T-cell (primary cell): ENCODE results near the gene RAI14. TPM values are rescaled to one million over a fixed set of nuclear protein-coding genes. Genes with fewer than 3 reads are reported as not detected.
"Not testable (repeated sequence)": the region's sequence is repeated elsewhere in the genome, so short reads cannot be mapped to it uniquely, and the experiment has no call there.

Experiments used
- ATAC-seq, 4 experiments: fragments of 200-7000 bp in 3 of 4; fragments of 150-1000 bp in 1 of 4; cut with Tn5 transposase; replicated peaks in 1 of 4; 1 replicate in 3 of 4; 2 replicates in 1 of 4; pipeline ENCODE4 v1.10.0; 2021; ENCODE audit warnings: moderate library complexity in 3 of 4, mild to moderate bottlenecking in 2 of 4, moderate number of reproducible peaks in 1 of 4
- CTCF ChIA-PET, 2 donors: fragments of 300-600 bp; sonication (Branson Sonifier 250); formaldehyde crosslinking; loops; one replicate each; lab custom pipeline; 2022; ENCODE audit warnings: antibody characterized with exemption in 2 of 2; lab: Charles Lee
- POLR2A ChIA-PET, 2 donors: fragments of 300-600 bp; sonication (Branson Sonifier 250); formaldehyde crosslinking; loops; one replicate each; lab custom pipeline; 2022; ENCODE audit warnings: antibody characterized with exemption in 2 of 2; lab: Charles Lee
- DNase-seq, 35 experiments: peaks; one replicate each; pipeline versions ENCODE4 v3.0.0 to v3.0.0-alpha.2; 2013 to 2023
- H3K27ac ChIP-seq: one replicate; pipeline ENCODE4 v1.5.1; 2013; ENCODE audit warnings: low read length
- H3K27me3 ChIP-seq, 2 experiments: replicated peaks in 1 of 2; 1 replicate in 1 of 2; 2 replicates in 1 of 2; pipeline versions ENCODE4 v1.6.1 to v1.7.0; 2013; ENCODE audit warnings: low read length in 1 of 2, mixed read lengths in 1 of 2; ENCODE audit not compliant: control insufficient read depth in 2 of 2, insufficient read depth in 2 of 2; ENCODE audit errors: extremely low read depth in 1 of 2
- H3K36me3 ChIP-seq, 2 donors: 1 replicate in 1 of 2; 2 replicates in 1 of 2; pipeline versions ENCODE4 v1.6.1 to v1.7.0; 2013; ENCODE audit warnings: low read length in 1 of 2; ENCODE audit not compliant: control insufficient read depth in 2 of 2, insufficient read depth in 1 of 2; ENCODE audit errors: extremely low read depth in 1 of 2
- H3K4me1 ChIP-seq, 2 experiments: 1 replicate in 1 of 2; 2 replicates in 1 of 2; pipeline versions ENCODE4 v1.6.1 to v1.7.0; 2013; ENCODE audit warnings: low read length in 2 of 2, mixed read lengths in 1 of 2; ENCODE audit not compliant: insufficient read depth in 2 of 2, control insufficient read depth in 1 of 2; ENCODE audit errors: extremely low read depth in 1 of 2
- H3K4me3 ChIP-seq, 2 donors: 1 replicate in 1 of 2; 2 replicates in 1 of 2; pipeline versions ENCODE4 v1.5.1 to v1.7.0; 2013; ENCODE audit warnings: mild to moderate bottlenecking in 2 of 2, low read length in 1 of 2, moderate library complexity in 1 of 2; ENCODE audit not compliant: control insufficient read depth in 1 of 2; ENCODE audit errors: extremely low read depth in 1 of 2
- H3K9me3 ChIP-seq: 2 replicates; pipeline ENCODE4 v1.7.0; 2013
- H3K27ac Mint-ChIP-seq, 2 donors: one replicate each; pipeline ENCODE4 v1.8.0; 2020 to 2021; ENCODE audit warnings: mild to moderate bottlenecking in 2 of 2, mixed read lengths in 2 of 2
- H3K27me3 Mint-ChIP-seq, 2 donors: one replicate each; pipeline ENCODE4 v1.8.0; 2021 to 2022; ENCODE audit warnings: mixed read lengths in 2 of 2
- H3K36me3 Mint-ChIP-seq: one replicate; pipeline ENCODE4 v1.8.0; 2021; ENCODE audit warnings: mixed read lengths
- H3K4me1 Mint-ChIP-seq, 3 donors: one replicate each; pipeline ENCODE4 v1.8.0; 2020 to 2022; ENCODE audit warnings: mixed read lengths in 3 of 3, mild to moderate bottlenecking in 1 of 3
- H3K4me3 Mint-ChIP-seq, 3 donors: one replicate each; pipeline ENCODE4 v1.8.0; 2020 to 2022; ENCODE audit warnings: mild to moderate bottlenecking in 3 of 3, mixed read lengths in 3 of 3, moderate library complexity in 3 of 3
- H3K9me3 Mint-ChIP-seq, 3 donors: one replicate each; pipeline ENCODE4 v1.8.0; 2020 to 2022; ENCODE audit warnings: mixed read lengths in 3 of 3
- WGBS: methylation state at CpG from one replicate; pipeline ENCODE4 v1.1.5; 2013; ENCODE audit warnings: missing lambda C conversion rate; ENCODE audit not compliant: insufficient coverage; 5-methylcytosine and 5-hydroxymethylcytosine counted together
- total RNA-seq, 35 experiments: library from RNA in 6 of 35; stranded (reverse) in 6 of 35; fragments of 120-200 nt in 1 of 35; gene quantifications; one replicate each; pipeline versions ENCODE4 v1.2.1 to v1.2.4 and lab custom pipeline; 2013 to 2026

RAI14 gene
- total RNA-seq, 5 donors from 2014 or later (not counting 1 experiment from before 2014, with no cell fraction given): 0.59 to 2.2 (median 0.96) TPM

DNA sequence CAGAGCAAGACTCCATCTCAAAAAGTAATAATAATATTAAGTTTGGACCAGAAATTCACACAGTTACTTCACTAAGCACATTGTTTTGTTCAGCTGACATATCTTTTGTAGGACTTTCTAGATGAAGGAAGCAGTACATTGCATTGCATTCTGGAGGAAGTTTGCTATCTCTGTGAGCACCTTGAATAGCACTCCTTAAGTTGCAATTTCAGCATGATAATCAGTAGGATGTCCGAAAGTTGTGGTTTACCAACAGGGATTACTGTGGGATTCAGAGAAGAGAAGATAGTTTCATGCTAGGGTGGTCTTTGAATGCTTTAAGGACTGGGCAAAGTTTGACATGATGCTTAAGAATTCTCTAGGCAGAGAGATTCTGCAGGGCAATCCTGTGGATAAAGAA, 164.5 kb downstream of the RAI14 start:
- ATAC-seq: no peak
- peaks cover 3 to 15% of the 10 kb centered on the region in 2 donors for H3K27me3 Mint-ChIP-seq
- Histone ChIP-seq H3K27ac (no peak overlapping the region), H3K27me3 (peaks cover 0 to 3% of the 10 kb centered on the region in 2 experiments), H3K4me1 (no peaks in the 10 kb centered on the region), H3K9me3 (no peaks in the 10 kb centered on the region), H3K4me3 (no peak overlapping the region), H3K36me3 (no peaks in the 10 kb centered on the region)
- no peak overlapping the region for H3K4me3 Mint-ChIP-seq
- ChIA-PET POLR2A (no interaction called here), CTCF (interaction anchor here in 1 of 2 donors (0.6 kb wide), 1 partner anchor 780 kb away, joined by 5 read pairs; no protein-coding TSS in a partner anchor)
- no peak for DNase-seq
- H3K9me3 Mint-ChIP-seq: no peaks in the 10 kb centered on the region
- no peaks in the 10 kb centered on the region for H3K36me3 Mint-ChIP-seq
- no peaks in the 10 kb centered on the region for H3K4me1 Mint-ChIP-seq
- 91% methylated on average over 1 of the region's 1 CpG for WGBS
- H3K27ac Mint-ChIP-seq: no peak overlapping the region

DNA sequence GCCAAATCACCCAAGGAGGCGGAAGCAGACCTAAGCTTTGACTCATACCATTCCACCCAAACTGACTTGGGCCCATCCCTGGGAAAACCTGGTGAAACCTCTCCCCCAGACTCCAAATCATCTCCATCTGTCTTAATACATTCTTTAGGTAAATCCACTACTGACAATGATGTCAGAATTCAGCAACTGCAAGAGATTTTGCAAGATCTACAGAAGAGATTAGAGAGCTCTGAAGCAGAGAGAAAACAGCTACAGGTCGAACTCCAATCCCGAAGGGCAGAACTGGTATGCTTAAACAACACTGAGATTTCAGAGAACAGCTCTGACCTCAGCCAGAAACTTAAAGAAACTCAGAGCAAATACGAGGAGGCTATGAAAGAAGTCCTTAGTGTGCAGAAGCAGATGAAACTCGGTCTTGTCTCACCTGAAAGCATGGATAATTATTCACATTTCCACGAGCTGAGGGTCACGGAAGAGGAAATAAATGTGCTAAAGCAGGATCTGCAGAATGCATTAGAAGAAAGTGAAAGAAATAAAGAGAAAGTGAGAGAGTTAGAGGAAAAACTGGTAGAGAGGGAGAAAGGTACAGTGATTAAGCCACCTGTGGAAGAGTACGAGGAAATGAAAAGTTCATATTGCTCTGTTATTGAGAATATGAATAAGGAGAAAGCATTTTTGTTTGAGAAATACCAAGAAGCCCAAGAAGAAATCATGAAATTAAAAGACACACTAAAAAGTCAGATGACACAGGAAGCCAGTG, 167.0 kb downstream of the RAI14 start:
- H3K27me3 ChIP-seq: peaks cover 0 to 3% of the 10 kb centered on the region in 2 experiments
- no peak for DNase-seq
- Mint-ChIP-seq H3K4me1 (no peaks in the 10 kb centered on the region), H3K27ac (no peak overlapping the region), H3K36me3 (no peaks in the 10 kb centered on the region), H3K4me3 (no peak overlapping the region), H3K9me3 (no peaks in the 10 kb centered on the region), H3K27me3 (peaks cover 2 to 19% of the 10 kb centered on the region in 2 donors)
- H3K9me3 ChIP-seq: no peaks in the 10 kb centered on the region
- no peak overlapping the region for H3K4me3 ChIP-seq
- H3K36me3 ChIP-seq: no peaks in the 10 kb centered on the region
- no peak overlapping the region for H3K27ac ChIP-seq
- CTCF ChIA-PET: interaction anchor here in 1 of 2 donors (0.7 kb wide), 1 partner anchor 13 kb away, joined by 3 read pairs; no protein-coding TSS in a partner anchor
- WGBS: 77% methylated on average over 7 of the region's 8 CpGs
- H3K4me1 ChIP-seq: no peaks in the 10 kb centered on the region
- POLR2A ChIA-PET: no interaction called here
- no peak for ATAC-seq

DNA sequence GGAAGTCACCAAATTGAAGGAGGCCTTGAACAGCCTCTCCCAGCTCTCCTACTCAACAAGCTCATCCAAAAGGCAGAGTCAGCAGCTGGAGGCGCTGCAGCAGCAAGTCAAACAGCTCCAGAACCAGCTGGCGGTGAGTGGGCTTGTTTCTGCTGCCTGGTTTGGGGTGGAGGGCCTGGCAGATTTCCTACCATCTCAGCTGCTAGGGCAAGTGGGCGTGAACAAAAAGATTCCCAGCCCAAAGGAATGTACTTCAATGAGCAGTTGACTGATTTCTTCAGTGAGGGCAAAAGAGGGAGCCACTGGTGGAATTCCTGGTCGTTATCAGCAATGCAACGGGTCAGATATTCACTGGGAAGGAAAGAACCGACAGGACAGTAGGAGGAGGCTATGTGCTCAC, 170.2 kb downstream of the RAI14 start:
- H3K4me1 Mint-ChIP-seq: no peaks in the 10 kb centered on the region
- no peaks in the 10 kb centered on the region for H3K36me3 Mint-ChIP-seq
- Histone ChIP-seq H3K36me3 (no peaks in the 10 kb centered on the region), H3K9me3 (no peaks in the 10 kb centered on the region), H3K27me3 (peaks cover 0 to 3% of the 10 kb centered on the region in 2 experiments), H3K4me1 (no peaks in the 10 kb centered on the region), H3K4me3 (no peak overlapping the region), H3K27ac (no peak overlapping the region)
- H3K4me3 Mint-ChIP-seq: no peak overlapping the region
- no peaks in the 10 kb centered on the region for H3K9me3 Mint-ChIP-seq
- peaks cover 2 to 19% of the 10 kb centered on the region in 2 donors for H3K27me3 Mint-ChIP-seq
- DNase-seq (no peak), ATAC-seq (no peak)
- H3K27ac Mint-ChIP-seq: no peak overlapping the region
- POLR2A ChIA-PET: no interaction called here
- WGBS: 57% methylated on average over 2 of the region's 6 CpGs
- CTCF ChIA-PET: no interaction called here

DNA sequence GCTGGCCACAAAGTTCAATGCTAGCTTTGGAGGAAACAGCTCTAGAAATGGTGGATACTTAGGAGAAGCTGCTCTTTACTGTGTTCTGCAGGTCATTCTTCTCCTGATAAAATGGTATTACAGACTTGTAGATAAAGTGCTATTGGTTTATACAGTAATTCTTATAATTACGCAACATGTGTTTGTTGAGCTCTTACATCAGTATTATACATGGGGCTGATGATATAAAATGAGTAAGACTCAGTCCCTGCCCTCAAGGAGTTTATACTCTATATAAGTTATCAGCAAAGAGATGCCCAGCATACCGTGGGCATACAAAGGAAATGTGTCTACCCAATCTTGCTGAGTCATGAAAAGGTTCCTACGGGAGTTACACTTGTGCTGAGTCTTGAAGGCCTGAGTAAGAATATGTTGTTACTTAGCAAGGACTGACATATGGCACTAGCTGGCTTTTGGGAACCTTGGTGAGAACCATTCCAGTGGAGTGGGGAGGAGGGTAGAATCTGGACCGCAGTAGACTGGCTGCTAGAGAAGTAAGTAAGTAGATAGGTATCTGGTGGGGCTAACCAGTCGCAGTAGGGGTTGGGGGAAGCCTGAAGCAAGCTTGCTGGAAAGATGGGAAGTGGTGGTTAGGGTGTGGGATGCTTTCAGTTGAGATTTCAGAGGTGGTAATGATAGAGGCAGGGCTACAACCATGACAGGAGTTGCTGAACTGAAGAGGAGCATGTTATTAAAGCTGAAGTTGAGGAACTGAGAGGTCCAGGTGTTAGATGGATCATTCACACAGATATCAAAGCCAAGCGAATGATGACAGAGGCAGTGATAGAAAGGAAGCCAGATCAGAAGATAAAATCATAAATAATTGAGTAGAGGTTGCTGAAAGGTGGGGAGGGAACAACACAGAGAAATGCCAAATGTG, 171.7 kb downstream of the RAI14 start:
- no peak for DNase-seq
- Mint-ChIP-seq H3K4me3 (no peak overlapping the region), H3K27me3 (peaks cover 2 to 18% of the 10 kb centered on the region in 2 donors), H3K27ac (no peak overlapping the region), H3K36me3 (no peaks in the 10 kb centered on the region), H3K4me1 (no peaks in the 10 kb centered on the region), H3K9me3 (no peaks in the 10 kb centered on the region)
- CTCF ChIA-PET: no interaction called here
- Histone ChIP-seq H3K9me3 (no peaks in the 10 kb centered on the region), H3K27me3 (peaks cover 0 to 3% of the 10 kb centered on the region in 2 experiments), H3K4me3 (no peak overlapping the region), H3K4me1 (no peaks in the 10 kb centered on the region), H3K27ac (no peak overlapping the region), H3K36me3 (no peaks in the 10 kb centered on the region)
- no peak for ATAC-seq
- WGBS: 62% methylated on average over 4 of the region's 6 CpGs
- POLR2A ChIA-PET: no interaction called here

DNA sequence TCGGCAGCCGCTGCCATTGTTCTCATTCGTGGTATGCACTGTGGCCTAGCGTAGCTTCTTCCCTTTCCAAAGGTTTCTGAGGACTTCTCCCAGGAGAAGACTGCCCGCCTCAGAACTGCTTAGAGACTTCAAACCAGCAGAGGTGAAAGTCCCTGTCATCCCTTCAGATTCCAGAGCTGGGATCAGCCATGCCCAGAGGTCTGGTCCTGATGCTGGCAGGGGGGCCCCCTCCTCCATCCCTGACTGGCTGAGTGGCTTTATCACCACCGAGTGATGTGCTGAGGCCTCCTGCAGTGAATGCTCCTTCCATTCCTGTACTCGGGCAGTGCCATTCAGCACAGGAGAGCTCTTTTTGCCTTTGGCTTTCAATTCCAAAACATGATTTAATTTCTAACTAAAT, 174.7 kb downstream of the RAI14 start:
- DNase-seq, ATAC-seq, H3K27ac ChIP-seq, H3K4me3 Mint-ChIP-seq, H3K4me3 ChIP-seq, H3K9me3 Mint-ChIP-seq, H3K9me3 ChIP-seq, H3K27me3 ChIP-seq, H3K4me1 ChIP-seq, H3K36me3 Mint-ChIP-seq, CTCF ChIA-PET, H3K4me1 Mint-ChIP-seq, POLR2A ChIA-PET, H3K27me3 Mint-ChIP-seq, H3K27ac Mint-ChIP-seq, H3K36me3 ChIP-seq: not testable (repeated sequence)
- WGBS: 96% methylated on average over 4 of the region's 7 CpGs

DNA sequence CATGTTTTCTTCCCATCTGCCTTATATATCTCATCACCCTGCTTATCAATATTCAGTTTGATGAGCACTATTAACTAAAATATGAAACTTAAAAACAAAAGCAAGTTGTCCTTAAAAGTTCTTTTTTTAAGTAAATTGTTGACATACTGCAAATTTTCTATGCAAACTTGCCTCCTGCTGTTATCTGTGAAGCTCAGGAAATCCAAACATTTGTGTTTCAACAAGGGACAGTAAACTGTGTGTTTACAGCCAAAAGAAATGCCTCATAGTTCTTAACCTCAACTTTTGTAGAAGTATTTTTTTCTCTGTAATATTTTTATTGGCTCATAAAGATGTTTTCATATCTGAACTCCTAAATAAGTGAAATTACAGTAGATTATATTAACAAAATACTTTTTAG, 175.2 kb downstream of the RAI14 start:
- H3K36me3 Mint-ChIP-seq: no peaks in the 10 kb centered on the region
- H3K4me1 Mint-ChIP-seq: no peaks in the 10 kb centered on the region
- Histone ChIP-seq H3K27me3 (no peaks in the 10 kb centered on the region), H3K4me3 (no peak overlapping the region), H3K36me3 (no peaks in the 10 kb centered on the region), H3K9me3 (no peaks in the 10 kb centered on the region), H3K27ac (no peak overlapping the region), H3K4me1 (no peaks in the 10 kb centered on the region)
- no peak for DNase-seq
- no peak overlapping the region for H3K4me3 Mint-ChIP-seq
- H3K27ac Mint-ChIP-seq: no peak overlapping the region
- no peaks in the 10 kb centered on the region for H3K9me3 Mint-ChIP-seq
- CTCF ChIA-PET: no interaction called here
- POLR2A ChIA-PET: no interaction called here
- H3K27me3 Mint-ChIP-seq: peaks cover 2 to 4% of the 10 kb centered on the region in 2 donors
- no peak for ATAC-seq
